HL-60/S4 treated with retinoic acid at 250 ng/mL for 4 days and 3 days (cell line): ENCODE data around the gene ELP1.
"Not testable (repeated sequence)": the region's sequence is repeated elsewhere in the genome, so short reads cannot be mapped to it uniquely, and the experiment has no call there.

Experiments
- in situ Hi-C: fragments of 300-500 bp; cut with MboI; formaldehyde crosslinking; loops from 2 replicates; pipeline ENCODE4 v1.7.0; 2022; ENCODE audit warnings: low sequenced_read_pairs

Gene ELP1

GRCh38 chr9:108854641-108855528, 79.0 kb downstream of the ELP1 start:
- in situ Hi-C loops, result no loop called here

- in situ Hi-C loops, result no loop called here
These were observed 79.8 kb downstream of the ELP1 start for GRCh38 chr9:108854094-108854493.

GRCh38 chr9:108852079-108852478, 81.8 kb downstream of the ELP1 start:
- in situ Hi-C loops, result no loop called here

GRCh38 chr9:108851138-108851537, 82.8 kb downstream of the ELP1 start:
- in situ Hi-C loops, result no loop called here

GRCh38 chr9:108850293-108850897, 83.5 kb downstream of the ELP1 start:
- in situ Hi-C loops, result no loop called here

- in situ Hi-C loops, result not testable (repeated sequence)
These were observed 85.6 kb downstream of the ELP1 start for GRCh38 chr9:108848296-108848695.

GRCh38 chr9:108845947-108846346, 88.0 kb downstream of the ELP1 start:
- in situ Hi-C loops, result no loop called here

GRCh38 chr9:108845507-108845906, 88.4 kb downstream of the ELP1 start:
- in situ Hi-C loops, result no loop called here

GRCh38 chr9:108844856-108845255, 89.1 kb downstream of the ELP1 start:
- in situ Hi-C loops, result no loop called here

GRCh38 chr9:108844391-108844790, 89.5 kb downstream of the ELP1 start:
- in situ Hi-C loops, result no loop called here

- in situ Hi-C loops, result no loop called here
These were observed 91.2 kb downstream of the ELP1 start for GRCh38 chr9:108842610-108843295.

- in situ Hi-C loops, result not testable (repeated sequence)
These were observed 94.4 kb downstream of the ELP1 start for GRCh38 chr9:108839561-108839960.

- in situ Hi-C loops, result no loop called here
These were observed 95.9 kb downstream of the ELP1 start for GRCh38 chr9:108838017-108838416.

GRCh38 chr9:108837530-108837929, 96.4 kb downstream of the ELP1 start:
- in situ Hi-C loops, result no loop called here

- in situ Hi-C loops, result no loop called here
These were observed 97.1 kb downstream of the ELP1 start for GRCh38 chr9:108836781-108837180.

- in situ Hi-C loops, result no loop called here
These were observed 97.6 kb downstream of the ELP1 start for GRCh38 chr9:108836319-108836718.

GRCh38 chr9:108835831-108836230, 98.1 kb downstream of the ELP1 start:
- in situ Hi-C loops, result no loop called here

- in situ Hi-C loops, result no loop called here
These were observed 98.8 kb downstream of the ELP1 start for GRCh38 chr9:108834959-108835665.

GRCh38 chr9:108832179-108832500, 101.8 kb downstream of the ELP1 start:
- in situ Hi-C loops, result no loop called here

GRCh38 chr9:108831496-108832178, 102.3 kb downstream of the ELP1 start:
- in situ Hi-C loops, result no loop called here

- in situ Hi-C loops, result no loop called here
These were observed 103.7 kb downstream of the ELP1 start for GRCh38 chr9:108830272-108830671.
